ENCODE data around the gene PKNOX2.

PKNOX2 gene

DNA sequence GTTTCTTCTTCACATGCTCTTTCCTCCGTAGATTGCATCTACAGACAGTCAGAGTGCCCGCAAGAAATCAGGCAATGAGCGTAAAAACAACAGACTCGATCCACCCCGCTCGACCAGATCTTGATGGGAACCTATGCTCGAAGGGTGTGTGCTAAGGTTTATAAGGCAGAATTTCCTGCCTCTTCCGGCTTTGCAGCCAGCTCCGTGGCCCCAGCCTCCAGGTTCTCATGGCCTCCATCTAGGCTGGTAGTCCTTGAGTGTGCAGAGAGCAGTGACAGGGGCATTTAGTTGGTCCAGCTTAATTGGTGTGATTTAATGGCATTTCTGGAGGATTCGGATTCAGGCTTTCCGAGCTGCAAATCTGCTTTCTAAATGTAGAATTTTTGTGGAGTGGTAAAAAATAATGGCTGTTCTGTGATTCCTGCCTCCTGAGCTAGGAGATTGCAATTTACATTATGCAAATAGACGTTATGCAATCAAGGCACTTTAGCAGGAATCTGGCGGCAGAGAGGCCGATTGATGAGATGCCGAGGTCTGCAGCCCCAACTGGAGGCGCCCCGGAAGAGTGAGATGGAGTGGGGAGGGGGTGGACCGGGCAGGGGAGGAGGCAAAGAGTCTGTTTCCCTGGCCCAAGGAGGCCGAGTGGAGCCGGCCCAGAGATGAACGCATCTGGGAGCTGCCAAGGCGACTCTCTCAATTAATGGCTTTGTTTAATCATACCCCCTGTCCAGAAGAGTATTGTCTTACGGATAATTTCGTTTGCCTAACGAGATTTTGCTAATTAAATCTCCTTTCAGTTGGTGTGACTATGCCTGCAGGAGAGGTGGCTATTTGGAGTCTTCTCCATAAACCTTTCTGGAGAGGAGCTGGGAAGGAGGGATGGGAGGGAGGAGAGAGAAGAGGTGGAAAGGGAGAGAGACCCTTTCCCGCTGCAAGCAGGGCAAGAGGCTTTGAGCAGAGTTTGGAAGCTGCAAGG is 75.3 kb downstream of the PKNOX2 start:
- DNase-seq, result no peak

DNA sequence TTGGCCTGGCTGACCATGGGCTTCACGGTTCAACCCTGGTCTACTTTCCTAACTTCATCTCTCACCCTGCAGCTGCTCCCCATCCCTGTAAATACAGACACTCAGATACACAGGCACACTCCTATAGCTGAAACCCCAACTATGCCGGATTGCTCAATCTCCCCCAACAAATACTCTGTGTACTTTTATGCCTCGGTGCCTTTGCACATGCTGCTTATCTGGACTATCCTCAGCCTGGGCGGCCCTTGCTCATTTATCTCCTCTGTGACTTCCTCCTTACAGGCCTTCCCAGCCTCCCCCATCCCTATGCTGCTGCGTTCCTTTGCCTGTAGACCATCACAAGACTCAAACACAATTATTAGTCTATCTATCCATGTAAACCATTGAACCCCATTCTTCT is 76.6 kb downstream of the PKNOX2 start:
- DNase-seq, result no peak

DNA sequence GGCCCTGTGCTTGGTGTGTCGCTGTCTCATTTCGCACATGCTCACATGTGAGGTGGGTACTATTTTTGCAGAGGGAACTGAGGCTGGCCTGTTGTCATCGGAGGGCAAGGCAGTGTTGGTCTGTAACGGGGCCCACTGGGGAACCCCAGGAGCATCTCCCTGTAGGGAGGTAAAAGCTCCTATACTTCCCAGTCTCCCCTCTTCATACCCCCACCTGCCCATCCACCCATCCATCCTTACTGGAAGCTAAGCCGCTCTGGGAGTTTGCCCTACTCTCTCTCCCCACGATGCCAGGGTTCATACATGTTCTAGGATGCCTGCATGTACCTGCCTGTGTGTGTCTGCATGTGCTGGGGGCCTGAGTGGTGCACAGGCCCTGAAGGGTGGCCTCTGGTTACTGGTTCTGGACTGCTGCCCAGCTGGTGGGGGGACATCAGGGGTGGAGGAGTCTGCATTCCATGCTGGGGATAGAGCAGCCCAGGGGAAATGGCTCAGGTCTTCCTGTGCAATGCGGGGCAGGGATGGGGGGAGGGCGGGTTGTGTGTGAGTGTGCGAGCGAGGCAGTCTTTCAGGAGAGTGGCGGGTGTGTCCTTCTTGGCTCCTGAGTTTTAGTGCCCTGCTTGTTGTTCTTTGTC is 77.7 kb downstream of the PKNOX2 start:
- no peak for DNase-seq

DNA sequence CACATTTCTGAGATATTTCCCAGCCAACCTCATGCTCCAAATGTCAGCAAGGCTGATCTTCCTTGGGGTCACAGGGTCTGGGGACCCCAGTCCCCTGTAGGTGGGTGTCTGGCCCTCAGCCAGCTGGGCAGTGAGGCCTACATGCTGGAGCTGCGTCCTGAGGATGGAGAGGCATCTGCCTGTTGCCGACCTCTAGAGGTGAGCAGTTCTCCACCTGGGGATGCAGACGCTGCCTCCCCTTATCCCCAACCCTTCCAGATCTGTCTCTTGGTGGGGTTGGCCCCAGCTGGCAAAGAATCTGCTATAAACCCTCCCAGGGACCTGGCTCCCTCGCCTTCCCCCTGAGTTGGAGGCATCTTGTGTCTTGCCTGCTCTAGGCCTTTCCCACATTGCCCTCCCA is 79.6 kb downstream of the PKNOX2 start:
- DNase-seq, result no peak

DNA sequence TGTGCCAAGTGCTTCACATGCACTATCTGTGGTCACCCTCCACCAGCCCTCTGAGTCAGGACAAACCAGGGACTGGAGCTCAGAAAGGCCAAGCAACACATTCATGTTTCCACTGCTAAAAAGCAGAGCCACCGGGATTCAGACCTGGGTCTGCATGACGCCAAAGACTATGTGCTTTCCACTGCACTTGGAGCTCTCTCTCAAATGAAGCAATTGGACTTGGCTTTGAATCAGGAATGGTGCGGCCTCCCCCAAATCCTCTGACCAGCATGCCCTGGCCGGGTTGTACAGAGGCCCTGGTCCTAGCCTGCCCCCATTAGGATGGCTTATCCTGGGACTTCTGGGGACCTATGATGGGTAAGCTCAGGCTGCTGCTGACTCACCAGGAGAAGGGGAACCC is 80.7 kb downstream of the PKNOX2 start:
- DNase-seq, result no peak

DNA sequence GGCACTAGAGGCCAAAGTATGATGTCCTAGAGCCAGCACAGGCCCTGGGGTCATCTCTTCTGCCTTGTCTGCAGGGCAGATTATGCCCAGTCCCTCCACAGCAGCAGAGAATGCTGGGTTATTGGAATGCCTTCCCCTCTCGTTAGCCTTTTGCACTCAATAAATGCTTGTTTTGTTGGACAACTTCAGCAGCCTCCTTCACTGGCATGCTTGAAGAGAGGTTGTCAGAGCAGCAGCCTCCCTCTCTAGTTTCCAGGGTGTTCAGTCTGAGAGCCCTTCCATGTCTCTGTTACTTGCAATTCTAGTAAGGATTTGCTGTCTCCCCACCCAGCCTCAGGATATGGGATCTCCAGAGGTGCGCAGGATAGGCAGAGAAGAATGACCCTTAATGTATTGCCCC is 82.9 kb downstream of the PKNOX2 start:
- DNase-seq, result no peak

DNA sequence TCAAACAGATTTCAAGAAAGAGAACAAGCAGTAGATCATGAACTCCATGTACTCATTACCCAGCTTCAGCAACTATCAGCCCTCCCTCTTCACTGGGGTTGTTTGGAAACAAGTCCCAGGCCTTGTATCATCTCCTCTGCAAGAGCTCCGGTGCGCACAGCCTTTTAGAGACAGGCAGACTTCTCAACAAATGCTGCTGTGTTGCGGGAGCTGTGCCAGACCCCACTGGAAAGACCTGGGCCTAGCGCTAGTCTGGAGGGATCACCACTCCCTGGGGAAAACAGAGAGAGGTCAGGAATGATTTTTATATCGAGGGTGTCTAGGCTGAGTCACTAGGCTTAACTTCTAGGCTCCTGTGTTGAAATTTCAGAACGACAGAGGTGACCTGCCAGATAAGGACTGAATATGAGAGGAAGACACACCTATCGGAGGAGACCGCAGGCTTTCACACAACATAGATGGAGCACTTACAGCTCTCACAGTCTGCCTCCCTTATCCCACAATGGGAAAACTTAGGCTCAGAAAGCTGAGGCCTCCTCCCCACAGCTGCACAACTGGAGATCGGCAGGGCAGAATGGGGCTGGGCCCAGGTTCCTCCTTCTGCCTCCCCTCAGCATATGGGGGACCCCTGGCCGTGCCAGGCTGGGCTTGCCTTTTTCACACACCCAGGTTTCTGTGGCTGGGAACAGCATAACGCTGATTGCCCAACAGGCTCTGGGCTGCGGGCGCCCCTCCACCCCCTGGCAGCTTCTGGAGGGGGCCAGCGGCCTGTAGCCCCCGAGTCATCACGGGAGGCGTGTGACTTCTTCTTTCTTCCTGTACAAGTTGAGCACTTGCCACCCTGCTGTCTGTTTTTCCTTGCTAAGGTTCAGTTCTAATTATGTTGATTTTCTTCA is 86.0 kb downstream of the PKNOX2 start:
- DNase-seq, result no peak

DNA sequence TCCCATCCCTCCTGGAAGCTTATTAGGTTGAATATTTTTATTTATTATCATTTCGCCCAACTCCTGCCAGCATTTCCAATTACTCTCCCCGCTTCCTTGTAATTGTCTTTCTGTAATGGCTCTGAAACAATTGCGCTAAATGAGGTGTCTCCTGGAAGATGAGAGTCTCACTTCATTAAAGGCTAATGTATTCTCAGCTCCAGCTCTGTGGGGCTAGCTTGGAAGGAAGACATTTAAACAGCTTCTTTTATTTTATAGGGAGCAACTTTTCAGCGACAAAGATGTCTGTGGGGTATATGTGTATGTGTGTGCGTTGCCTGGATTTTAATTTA is 86.6 kb downstream of the PKNOX2 start:
- DNase-seq, result no peak

DNA sequence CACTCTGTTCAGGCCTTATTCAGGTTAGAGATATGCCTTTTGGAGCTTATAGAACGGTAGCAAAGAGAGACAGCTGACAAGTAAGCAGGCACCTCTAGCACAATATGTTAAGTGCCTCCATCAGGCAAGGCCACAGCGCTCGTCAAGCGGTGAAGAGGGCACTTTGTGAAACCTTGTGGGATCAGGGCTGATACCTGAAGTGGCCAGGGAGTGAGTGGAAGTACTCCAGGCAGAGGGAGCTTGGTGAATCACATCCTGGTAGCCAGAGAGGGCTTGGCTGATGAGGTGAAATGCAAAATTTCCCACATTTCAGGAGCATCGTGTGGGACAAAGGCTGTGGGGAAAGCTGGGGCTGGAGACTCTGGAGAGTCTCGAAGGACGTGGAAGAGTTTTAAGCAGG is 87.4 kb downstream of the PKNOX2 start:
- DNase-seq, result no peak

DNA sequence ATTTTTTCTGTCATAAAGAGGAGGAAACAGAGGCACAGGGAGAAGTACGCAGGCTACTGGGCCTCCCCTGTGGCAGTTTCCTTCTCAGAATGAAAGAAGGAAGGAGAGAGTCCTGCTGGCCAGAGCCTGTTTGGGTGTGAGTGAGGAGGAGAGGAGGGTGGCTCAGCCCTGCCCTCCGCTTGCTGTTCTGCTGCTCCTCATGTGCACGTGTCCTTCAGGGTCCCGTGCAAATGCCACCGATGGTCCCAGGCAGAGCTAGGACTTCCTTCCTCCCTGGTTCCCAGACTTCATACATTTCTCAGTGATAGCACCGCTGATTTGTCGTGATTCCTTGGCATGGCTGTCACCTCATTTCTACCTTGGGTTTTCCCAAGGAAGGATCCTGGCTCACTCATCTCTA is 88.7 kb downstream of the PKNOX2 start:
- no peak for DNase-seq

DNA sequence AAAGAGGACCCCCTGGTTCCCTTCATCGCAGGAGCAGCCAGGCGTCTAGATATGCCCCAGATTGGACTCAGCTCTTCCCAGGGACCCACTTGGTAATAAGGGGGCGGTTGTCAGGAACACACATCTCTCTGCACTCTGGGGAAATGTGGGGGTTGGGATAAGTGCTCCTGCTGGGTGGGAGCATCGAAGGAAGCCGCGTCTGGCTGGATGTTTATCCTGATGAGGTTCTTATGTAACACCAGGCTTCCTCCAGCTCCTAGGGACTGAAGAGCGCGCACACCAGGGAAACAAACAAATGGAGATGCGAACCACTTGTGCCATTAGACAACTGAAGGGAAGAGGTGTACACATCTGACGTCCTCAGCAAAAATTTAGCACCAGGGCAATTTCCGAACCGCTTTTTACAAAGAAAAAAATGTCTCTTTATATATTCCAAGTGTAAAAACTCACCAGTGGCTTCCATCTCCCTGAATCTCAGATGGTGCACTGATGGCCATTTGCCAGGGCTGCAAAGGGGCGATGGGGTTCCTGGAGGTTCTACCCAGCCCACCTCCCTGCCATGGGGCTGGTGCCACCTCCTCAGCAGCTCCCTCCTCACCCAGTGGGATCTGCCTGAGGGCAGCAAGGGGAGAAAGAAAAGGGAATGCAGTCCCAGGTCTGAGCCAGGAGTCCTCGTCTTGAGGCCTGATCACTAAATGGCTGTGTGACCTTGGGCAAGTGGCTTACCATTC is 89.4 kb downstream of the PKNOX2 start:
- DNase-seq, result no peak

DNA sequence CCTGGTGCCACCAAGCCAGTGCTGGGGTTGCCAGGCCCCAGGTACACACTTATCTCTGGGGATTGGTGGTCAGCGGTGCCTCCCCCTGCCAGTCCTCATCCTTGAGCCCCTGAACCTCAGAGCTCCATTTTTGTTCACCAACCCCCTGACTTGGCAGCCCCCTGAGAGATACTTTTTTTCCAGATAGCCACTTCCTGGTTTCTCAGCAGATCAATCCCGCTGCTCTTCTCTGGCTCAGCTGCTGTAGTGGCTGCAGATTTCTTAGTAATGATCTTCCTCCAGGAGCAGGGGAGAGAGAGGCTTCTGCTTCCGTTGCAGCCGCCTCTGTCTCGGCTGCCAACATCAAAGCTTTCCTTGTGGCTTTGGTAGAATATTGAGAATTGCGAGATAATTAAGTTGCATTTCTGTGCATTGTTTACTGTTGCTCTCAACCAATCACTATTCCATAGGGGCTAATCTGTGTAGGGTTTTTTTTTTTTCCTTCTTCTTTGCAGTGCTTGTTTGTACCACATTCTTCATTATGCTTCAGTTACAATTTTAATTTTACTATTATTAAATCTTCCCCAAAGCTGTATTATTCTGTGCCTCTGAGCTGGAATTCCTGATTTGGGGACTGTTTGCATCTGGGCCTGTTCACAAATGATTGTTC is 92.1 kb downstream of the PKNOX2 start:
- DNase-seq, result no peak

DNA sequence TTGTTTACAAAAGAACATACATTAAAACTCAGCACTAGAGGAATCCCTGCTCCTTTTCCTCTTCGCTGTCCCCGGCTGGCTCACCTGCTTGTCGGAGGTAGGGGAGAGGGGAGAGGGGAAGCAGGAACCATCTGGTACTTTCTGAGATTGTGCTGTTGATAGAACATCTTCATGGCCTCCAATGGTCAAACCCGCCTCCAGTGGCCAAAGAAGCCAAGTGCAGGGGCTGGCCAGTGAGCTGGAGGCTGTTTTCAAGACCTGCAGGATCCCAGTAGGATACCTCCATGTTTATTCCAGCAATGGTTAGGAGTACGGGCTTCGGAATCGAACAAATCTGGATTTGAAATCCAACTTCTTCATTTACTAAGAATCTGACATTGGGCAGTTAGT is 92.6 kb downstream of the PKNOX2 start:
- DNase-seq, result no peak

DNA sequence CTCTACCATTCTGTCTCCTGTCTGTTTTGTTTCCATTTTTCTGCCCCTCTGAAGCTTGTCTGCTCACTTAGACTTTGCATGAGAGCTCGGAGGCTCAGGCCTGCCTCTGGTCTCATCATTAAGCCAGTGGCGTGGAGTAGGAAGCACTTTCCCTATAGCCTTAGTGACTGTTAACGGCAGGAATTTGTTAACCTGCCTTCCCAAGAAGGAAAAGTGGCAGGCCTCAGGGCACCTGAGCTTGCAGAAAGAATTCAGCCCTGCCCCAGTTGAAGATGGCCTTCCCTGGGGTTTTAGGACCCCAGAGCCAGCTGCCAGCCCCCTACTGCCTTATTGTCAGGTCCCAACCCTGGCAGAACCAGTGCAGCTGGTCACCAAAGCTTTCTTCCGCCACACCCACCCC is 93.2 kb downstream of the PKNOX2 start:
- no peak for DNase-seq

DNA sequence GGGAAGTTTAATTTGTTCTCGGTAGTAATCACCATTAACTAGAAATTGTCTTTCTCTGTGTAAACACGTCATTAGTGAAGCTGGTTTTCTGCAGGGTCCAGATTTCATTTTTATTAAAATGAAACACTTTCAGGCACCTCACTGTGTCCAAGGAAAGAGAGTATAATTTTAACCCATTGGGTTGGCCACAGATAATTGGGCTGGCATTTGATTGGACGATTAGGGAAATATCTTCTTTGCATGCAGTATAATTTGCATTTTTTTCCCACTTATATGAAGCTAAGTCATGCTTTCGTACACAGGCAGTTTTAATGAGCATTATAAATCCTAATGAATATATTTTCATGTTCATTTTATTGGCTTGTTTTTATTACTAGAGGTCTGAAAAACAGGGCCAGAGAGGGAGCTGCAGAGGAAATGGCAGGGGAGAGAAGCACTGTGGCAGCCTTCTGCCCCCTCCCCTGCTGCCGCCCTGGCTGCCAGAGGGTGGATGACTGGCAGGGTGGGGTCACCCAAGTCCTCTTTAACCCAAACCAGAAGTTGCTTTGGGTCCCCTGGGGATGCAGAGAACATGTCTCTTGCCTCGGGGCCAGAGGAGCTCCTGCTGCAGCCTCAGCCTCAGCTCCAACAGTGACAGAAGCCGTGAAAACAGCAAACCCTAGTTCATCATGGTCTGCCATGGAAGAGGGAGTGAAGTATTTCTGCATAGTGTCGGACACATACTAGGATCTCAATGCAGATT is 93.9 kb downstream of the PKNOX2 start:
- no peak for DNase-seq

DNA sequence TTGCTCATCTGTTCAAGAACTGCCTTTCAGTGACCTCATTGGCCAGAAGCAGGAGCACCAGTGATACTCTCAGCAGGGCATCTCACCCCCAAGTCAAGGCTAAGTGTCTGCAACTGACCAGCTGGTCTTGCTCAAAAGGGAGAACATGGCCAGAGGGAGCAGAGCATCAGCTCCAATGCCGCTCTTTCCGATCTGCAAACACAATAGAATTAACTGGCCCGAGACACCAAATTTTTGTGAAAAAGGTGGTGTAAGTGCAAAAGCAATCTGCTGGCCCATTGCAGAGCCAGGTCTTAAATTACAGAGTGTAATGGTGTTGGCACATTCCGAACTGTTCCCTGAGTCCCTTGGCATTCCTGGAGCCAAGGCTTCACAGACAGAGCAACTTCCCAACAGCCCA is 97.0 kb downstream of the PKNOX2 start:
- DNase-seq, result no peak

DNA sequence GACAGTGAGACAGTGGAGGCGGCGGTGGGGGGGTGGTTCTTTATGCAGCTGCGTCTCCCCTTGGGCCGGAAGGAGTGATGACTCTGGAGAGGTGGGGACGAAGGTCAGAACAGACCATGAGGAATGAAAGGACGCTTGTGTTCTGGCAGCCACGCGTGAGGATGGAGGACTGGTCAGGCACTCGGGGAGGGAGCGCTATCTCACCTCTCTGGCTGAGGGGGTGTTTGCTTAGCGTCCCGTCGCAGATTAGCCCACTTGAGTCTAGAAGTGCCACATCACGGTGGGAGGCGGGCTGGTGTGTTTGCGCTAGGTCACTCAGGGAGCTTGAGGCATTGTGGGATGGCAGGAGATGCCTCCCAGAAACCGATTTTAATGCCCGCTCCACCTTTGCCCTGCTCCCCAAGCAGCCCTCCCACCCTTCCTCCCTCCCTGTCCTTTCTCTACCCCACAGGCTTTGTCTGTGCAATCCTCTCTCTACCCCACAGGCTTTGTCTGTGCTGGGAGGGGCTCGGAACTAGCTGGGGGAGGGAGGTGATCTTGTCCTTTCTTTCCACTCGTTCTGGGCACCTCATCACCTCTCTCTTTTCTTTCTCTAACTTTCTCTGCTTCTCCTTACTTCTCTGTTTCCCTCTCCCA is 97.8 kb downstream of the PKNOX2 start:
- DNase-seq, result no peak

DNA sequence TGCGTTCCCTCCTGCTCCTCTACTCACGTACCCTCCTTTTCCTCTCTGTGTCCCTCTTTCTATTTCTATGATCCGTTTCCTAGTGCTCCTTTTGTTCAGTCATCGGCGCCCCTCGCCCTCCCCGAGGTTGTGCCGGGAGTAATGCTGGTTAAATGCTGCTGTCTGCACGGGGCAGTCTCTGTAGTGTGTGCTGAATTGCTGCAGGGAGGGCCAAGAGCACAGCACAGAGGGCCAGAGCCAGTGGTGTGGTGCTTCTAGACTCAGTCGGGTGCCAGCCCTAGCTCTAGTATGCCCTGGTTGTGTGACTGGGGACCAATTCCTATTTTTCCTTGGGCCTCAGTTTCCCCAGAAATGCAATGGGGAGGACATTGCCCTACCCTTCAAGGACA is 98.3 kb downstream of the PKNOX2 start:
- DNase-seq, result no peak

DNA sequence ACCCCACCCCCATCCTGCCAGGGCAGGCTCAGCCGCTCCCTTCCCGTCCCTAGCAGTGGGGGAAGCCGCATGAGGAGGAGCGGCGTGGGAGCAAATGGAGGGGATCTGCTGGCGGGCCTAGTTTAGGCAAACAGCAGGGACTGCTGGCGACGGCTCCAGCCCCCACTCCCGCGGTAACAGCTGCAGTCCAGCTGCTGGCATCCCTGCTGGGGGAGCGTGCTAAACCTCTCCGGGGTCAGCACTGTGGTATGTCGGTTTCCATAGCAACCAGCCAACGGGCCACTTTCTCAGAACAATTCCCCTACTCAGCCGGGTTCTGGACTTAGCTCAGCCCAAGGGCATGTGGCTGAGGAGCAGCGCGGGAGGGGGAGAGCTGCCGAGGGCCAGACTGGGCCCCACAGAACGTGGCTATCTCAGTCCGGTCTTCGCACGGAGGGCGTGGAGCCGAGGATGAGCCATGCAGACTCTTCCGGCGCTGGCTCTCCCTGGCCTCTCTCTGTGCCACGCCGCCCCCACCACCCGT is 98.8 kb downstream of the PKNOX2 start:
- no peak for DNase-seq

DNA sequence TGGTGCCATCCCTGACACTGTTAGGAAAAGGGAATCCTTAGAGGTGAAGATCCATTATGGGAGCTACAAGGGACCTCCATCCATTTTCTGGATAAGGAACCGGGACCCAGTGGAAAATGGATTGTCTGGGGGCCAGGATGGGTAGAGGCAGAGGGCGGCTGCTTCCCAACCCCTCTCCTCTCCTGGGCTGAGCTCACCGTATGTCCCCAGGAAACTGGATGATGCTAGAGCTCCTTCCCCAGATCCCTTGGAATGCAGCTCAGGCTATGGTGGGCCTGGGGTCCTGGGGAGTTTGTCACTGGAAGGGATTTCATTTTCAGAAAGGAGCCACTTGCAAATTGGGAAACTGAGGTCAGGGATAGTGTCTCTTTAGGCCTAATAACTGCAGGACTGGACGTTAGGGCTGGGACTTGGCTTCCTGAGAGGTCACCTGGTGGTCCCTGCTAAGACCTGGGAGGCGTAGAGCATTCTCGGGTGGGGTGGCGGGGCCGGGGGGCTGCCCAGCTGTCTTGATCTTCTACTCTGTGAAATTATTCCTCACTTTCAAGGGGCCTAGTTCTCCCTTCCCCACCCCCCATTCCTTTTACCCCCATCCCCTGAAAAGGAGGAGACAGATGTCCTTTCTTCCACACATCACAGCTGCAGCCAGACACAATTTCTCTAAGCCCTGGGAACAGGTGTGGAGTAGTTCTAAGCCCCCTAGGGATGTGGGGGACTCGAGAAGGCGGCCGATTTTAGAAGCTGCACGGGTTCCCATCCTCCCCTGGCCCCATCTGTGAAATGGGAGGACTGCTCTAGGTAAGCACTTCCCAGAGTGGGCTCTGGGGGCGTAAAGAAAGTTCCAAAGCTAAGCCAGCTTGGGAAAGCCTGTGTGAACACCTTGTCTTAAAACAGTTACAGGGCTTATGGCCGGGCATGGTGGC is 99.8 kb downstream of the PKNOX2 start:
- DNase-seq, result no peak

Measured in SHP77 (cell line).